OCI-LY1 (cell line): ENCODE data around the gene TPM1.

Source experiments
- CTCF ChIP-seq: fragments of 200-600 bp; sonication (generic), shearing (Covaris generic); IDR thresholded peaks from 2 replicates; pipeline ENCODE4 v1.5.1; 2017; ENCODE audit warnings: mild to moderate bottlenecking, antibody characterized with exemption, low read length, moderate library complexity, mixed read lengths
- EZH2 ChIP-seq: fragments of 200-600 bp; sonication (generic), shearing (Covaris generic); IDR thresholded peaks from 2 replicates; pipeline ENCODE4 v1.8.0; 2017; ENCODE audit warnings: borderline replicate concordance, mixed run types, mild to moderate bottlenecking, antibody characterized with exemption, low read length, moderate library complexity, mixed read lengths

GRCh38 chr15:63063877-63064409, 21.4 kb downstream of the TPM1 start:
- no peak for TF ChIP-seq CTCF
- TF ChIP-seq EZH2 = no peak
